ENCODE data around the gene ARRDC1.

Gene ARRDC1

DNA sequence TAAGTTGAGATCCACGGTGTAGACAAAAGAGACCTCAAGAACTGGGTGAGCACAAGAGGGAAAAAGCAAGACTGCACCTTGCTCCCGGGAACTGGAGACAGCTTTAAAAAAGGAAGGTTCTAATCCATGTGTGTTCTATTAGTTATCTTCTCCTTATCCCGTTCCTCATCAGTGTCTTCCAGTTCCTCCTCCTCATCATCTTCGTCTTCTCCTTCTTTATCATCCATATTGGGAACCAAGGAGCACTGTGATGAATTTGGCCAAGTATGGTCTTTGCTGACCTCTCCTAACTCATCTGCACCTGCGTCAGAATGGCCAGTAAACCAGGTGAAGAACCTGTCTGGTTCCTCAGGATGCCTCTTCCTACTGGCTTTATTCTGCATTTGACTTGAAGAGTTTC lies 35.4 kb downstream of the ARRDC1 start:
- DNase-seq = no peak

DNA sequence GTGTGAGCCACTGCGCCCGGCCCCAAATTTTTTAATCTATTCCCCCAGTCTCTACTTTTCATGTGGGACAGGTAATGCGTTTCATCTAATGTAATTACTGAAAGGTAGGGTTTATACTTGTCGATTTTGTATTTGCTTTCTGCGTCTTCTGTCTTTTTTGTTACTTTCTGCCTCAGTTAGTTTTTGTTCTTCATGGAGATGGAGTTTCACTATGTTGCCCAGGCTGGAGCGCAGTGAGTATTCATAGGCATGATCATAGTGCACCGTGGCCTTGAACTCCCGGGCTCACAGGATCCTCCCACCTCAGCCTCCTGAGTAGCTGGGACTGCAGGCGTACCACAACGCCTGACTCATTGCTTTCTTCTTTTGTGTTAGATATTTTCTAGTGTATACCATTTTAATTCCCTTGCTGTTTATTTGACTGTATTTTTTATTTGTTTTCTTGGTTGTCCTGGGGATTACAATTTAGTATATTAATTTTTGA lies 36.7 kb downstream of the ARRDC1 start:
- DNase-seq = no peak

DNA sequence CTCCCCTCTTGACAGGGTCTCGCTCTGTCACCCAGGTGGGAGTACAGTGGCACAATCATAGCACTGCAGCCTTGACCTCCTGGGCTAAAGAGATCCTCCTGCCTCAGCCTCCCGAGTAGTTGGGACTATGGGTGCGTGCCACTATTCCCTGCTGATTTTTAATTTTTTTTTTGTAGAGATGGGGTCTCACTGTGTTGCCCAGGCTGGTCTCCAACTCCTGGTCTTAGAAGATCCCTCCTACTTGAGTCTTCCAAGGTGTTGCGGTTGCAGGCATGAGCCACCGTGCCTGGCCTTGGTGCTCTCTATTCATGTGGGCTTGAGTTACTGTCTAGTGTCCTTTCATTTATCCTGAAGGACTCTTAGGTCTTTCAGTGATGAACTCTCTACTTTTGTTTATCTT lies 37.4 kb downstream of the ARRDC1 start:
- no peak for DNase-seq

DNA sequence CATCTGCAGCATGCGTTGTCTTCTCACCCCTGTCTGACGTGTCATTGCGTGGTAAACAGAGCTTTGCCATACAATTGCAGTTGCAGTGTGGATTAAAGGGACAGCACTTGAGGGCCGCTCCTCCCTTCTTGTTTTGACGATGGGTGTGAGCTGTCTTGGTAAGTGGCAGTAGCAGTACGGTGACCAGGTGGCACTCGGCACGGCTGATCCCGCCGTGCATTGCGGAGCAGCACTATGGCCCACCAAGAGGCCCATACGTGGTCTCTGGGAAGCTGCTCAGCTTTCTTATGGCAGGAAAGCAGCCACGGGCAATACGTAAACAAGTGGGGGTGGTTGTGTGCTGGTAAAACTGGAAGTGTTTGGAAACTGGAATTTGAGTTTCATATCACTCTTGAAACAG lies 38.4 kb downstream of the ARRDC1 start:
- no peak for DNase-seq

DNA sequence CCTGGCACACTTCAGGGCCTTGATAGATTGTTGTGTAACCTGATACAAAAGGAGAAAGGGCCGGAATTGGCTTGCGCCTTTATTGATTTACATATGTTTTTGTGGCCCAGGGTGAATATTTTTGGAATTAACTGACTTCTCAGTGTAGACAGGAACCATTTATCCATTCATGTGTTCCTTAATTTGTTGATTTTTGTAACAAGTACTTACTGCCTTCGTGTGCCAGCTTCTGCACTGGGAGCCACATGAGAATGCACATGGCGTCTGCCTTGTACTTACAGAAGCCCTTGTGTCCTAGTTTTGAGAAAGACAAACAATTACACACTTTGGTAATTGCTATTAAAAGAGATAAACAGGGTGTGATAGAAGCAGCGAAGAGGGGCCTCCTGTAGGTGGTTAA lies 39.7 kb downstream of the ARRDC1 start:
- DNase-seq = no peak

DNA sequence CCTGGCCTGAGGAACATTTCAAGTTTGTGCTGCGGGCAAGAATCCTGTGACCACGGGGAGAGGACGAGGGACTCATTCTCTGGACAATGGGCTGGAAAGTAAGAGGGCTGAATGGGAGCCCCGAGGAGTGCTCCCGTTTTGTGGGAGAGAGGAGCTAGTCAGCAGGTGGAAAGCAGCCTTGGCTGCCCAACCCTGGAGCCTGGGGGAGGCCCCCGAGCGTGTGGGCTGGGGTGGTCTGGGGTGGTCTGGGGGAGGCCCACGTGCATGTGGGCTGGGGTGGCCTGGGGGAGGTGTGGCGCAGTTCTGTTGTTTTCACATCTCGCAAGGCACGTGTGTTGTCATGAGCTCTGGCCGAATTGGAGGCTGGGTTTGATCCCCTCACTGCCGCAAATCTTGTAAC lies 40.9 kb downstream of the ARRDC1 start:
- no peak for DNase-seq

DNA sequence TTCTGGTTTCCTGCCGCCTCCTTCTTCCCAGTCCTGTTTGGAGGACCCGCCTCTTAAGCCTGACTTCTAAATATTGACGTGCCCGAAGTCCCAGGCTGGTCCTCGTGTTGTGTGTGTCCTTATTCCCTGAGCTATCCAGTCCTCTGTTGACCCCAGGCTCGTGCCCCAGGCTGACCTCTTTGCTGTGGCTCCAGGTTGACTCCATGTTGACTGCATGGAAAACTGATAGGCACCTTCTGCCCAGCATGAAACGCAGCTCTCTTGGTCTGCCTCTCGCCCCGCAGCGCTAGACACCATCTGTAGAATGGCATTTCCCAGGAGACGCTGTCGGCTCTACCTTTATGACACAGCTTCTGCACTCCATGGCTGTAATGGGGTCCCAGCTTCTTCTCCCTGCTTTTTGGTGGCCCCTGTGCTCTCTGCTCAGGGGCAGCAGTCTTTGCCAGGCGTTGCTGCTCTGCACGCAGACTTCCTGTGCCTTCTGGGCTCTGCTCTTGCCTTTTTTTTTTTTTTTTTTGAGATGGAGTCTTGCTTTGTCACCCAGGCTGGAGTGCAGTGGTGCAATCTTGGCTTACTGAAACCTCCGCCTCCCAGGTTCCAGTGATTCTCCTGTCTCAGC lies 41.7 kb downstream of the ARRDC1 start:
- DNase-seq = no peak

DNA sequence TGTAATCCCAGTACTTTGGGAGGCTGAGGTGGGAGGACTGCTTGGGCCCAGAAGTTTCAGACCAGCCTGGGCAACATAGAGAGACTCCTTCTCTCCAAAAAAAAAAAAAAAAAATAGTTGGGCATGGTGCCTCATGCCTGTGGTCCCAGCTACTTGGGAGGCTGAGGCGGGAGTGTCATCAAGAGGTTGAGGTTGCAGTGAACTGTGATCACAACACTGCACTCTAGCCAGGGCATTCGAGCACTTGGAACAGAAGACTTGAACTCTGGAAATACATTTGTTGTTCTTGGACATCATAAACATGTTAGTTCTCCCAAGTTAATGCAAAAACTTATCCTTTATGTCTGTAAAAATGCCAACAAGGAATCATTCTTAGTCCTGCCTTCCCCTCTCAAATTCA lies 42.9 kb downstream of the ARRDC1 start:
- DNase-seq = no peak

DNA sequence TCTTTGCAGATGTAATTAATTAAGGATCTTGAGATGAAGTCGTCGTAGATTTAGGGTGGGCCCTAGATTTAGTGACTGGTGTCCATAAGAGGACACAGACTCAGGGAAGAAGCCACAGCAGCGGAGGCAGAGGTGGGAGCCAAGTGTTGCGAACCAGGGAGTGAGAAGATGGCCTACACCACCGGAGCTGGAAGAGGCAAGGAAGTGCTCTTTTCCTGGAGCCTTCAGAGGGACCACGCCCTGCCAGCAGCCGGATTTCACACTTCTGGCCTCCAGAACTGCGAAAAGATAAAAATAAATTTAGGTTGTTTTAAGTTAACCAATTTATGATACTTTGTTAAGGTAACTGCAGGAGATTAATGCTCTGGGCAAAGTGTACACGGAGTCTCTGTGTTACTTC lies 44.1 kb downstream of the ARRDC1 start:
- DNase-seq = no peak

DNA sequence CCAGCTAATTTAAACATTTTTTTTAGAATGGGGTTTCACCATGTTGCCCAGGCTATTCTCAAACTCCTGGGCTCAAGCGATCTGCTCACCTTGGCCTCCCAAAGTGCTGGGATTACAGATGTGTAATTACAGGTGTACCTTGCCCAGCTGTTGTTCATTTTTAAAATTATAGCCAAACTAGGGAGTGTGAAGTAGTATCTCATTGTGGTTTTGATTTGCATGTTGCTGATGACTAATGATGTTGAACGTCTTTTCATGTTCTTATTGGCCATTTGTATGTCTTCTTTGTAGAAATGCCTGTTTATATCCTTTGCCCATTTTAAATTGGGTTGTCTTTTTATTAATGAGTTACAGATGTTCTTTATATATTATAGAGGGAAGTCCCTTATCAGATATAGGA lies 44.8 kb downstream of the ARRDC1 start:
- DNase-seq = no peak

DNA sequence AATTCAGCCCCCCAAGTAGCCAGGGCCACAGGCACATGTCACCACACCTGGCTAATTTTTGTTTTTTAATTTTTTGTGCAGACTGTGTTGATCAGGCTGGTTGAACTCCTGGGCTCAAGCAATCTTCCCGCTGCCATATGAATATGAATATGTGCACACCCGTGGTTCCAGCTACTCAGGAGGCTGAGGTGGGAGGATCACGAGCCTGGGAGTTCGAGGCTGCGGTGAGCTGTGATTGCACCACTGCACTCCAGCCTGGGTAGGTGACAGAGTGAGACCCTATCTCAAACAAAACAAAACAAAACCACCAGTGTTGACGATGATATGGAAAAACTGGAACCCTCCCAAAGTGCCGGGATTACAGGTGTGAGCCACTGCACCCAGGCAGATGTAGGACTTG lies 45.3 kb downstream of the ARRDC1 start:
- no peak for DNase-seq

DNA sequence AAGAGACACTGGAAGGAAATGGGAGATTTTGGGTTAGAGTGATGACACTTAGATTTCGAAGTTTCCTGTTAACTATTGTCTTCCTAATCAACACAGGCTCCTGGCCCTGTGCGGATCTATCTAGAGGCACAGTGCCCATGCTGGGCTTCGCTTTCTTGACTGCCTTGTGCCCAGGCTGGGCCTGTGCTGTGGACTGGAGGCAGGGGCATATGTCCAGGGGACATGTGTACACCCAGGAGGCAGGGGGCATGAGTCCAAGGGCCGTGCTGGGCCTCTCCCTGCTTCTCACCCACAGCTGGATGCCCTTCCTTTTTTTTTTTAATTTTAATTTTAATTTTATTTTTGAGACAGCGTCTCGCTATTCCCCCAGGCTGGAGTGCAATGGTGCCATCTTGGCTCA lies 50.9 kb downstream of the ARRDC1 start:
- DNase-seq = no peak

DNA sequence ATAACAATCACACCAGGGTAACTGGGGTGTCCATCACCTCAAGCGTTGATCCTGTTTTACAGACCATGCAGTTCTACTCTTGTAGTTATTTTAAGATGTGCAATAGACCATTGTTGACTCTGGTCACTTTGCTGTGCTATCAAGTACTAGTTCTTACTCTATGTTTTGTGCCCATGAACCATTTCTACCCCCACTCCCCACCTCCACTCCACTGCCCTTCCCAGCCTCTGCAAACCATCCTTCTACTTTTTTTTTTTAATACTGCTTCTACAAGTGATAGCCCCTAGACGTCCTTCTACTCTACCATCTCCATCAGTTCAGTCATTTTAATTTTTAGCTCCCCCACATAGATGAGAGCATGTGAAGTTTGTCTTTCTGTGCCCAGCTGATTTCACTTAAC lies 52.1 kb downstream of the ARRDC1 start:
- DNase-seq = no peak

DNA sequence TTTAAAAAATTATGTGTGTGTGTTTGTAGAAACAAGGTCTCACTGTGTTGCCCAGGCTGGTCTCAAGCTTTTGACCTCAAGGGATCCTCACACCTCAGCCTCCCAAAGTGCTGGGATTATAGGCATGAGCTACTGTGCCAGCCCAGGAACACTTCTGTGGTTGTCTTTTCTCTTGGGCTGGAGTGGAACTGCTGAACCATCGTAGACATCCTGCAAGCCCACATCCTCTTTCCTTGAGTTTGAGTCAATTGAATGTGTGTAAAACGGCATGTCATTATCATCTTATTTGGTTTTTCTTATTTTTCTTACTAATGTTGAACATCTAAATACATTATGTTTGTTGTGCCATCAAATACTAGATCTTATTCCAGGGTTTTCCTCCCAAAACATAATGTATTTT lies 53.3 kb downstream of the ARRDC1 start:
- no peak for DNase-seq

DNA sequence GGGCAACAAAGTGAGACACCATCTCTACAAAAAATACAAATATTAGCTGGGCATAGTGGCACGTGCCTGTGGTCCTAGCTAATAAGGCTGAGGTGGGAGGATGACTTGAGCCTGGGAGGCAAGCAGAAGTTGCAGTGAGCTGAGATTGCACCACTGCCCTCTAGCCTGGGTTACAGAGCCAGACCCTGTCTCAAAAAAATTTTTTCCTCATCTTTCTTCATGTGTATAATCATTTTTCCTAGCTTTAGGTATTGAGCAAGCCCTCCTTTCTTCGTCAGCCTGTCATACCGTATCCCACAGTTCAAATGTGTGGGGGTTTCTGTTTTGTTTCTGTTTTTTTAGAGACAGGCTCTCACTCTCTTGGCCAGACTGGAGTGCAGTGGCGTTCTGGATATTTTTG lies 54.7 kb downstream of the ARRDC1 start:
- no peak for DNase-seq

DNA sequence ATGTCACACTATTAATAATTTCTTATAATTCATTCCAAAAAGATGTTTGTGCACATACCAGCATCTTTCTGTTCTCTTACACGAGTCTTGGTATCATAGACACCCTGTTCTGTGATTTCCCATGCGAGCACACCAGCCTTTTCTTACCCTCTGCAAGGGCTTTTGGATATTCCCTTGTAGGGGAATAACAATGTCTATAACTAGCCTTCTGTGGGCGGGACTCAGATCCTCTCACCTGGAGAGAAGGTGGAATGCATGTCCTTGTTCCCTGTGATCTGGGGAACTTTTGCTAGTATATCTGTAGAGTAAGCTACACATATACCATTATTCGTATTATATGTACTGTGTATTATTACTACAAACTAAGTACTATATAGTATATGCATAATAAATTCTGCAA lies 58.1 kb downstream of the ARRDC1 start:
- no peak for DNase-seq

DNA sequence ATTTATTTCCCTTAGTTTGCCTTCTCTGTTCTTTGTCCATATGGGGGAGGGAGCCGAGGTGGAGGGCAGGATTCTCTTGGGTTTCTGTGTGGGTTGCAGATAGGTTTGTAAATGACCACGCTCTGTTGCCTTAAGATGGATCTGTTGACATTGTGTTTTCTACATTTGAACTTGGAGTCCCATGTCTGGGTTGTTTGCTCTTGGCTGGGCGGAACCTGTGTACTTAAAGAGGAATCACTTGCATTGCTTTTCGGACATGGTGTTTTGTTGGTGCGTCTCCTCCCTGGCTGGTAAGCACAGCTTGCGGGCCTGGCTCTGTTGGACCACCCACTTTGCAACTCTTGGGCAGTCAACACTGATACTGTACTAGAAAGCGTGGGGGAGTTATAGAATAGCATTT lies 59.2 kb downstream of the ARRDC1 start:
- DNase-seq = no peak
